Osteocyte (in vitro differentiated cells): ENCODE measurements around the gene ANK3. TPM values are rescaled to one million over a fixed set of nuclear protein-coding genes. Genes with fewer than 3 reads are reported as not detected.

Experiments
- DNase-seq: peaks from one replicate; pipeline ENCODE4 v3.0.0; 2021; ENCODE audit warnings: mixed read lengths; ENCODE audit not compliant: unreplicated experiment; ENCODE audit errors: extremely low spot score
- H3K27ac Mint-ChIP-seq: one replicate; pipeline ENCODE4 v1.8.0; 2021; ENCODE audit warnings: mild to moderate bottlenecking, mixed read lengths; ENCODE audit not compliant: unreplicated experiment
- H3K27me3 Mint-ChIP-seq: one replicate; pipeline ENCODE4 v1.8.0; 2021; ENCODE audit warnings: mixed read lengths; ENCODE audit not compliant: unreplicated experiment
- H3K36me3 Mint-ChIP-seq: one replicate; pipeline ENCODE4 v1.8.0; 2021; ENCODE audit warnings: mixed read lengths; ENCODE audit not compliant: unreplicated experiment
- H3K4me1 Mint-ChIP-seq: one replicate; pipeline ENCODE4 v1.8.0; 2021; ENCODE audit warnings: mixed read lengths; ENCODE audit not compliant: unreplicated experiment
- H3K4me3 Mint-ChIP-seq: one replicate; pipeline ENCODE4 v1.8.0; 2021; ENCODE audit warnings: mild to moderate bottlenecking, moderate library complexity, mixed read lengths; ENCODE audit not compliant: unreplicated experiment
- H3K9me3 Mint-ChIP-seq: one replicate; pipeline ENCODE4 v1.8.0; 2021; ENCODE audit warnings: mixed read lengths; ENCODE audit not compliant: unreplicated experiment
- CTCF ChIP-seq: fragments of 200-600 bp; sonication (generic); IDR thresholded peaks from 2 replicates; pipeline ENCODE4 v1.5.0; 2021; ENCODE audit warnings: antibody characterized with exemption, mild to moderate bottlenecking, moderate library complexity
- total RNA-seq: library from RNA; stranded (reverse); gene quantifications from 2 replicates; pipeline ENCODE4 v1.2.1, GENCODE V29; 2021

Gene ANK3
- total RNA-seq, 1 donor from 2014 or later, result 22.0 TPM

GRCh38 chr10:60155099-60155877 lies 234.4 kb downstream of the ANK3 start:
- H3K27me3 Mint-ChIP-seq, result no peaks in the 10 kb centered on the region
- no peak for DNase-seq
- H3K9me3 Mint-ChIP-seq, result peaks cover 13% of the 10 kb centered on the region
- H3K27ac Mint-ChIP-seq, result no peak overlapping the region
- H3K4me3 Mint-ChIP-seq, result no peak overlapping the region
- H3K4me1 Mint-ChIP-seq, result no peaks in the 10 kb centered on the region
- no peak for TF ChIP-seq CTCF
- H3K36me3 Mint-ChIP-seq, result peaks cover 5% of the 10 kb centered on the region

- Mint-ChIP-seq H3K4me3 (no peak overlapping the region), H3K36me3 (peaks cover 5% of the 10 kb centered on the region), H3K27me3 (no peaks in the 10 kb centered on the region), H3K9me3 (peaks cover 9% of the 10 kb centered on the region), H3K27ac (no peak overlapping the region), H3K4me1 (peaks cover 10% of the 10 kb centered on the region)
- DNase-seq, result no peak
- TF ChIP-seq CTCF, result no peak
Measured at GRCh38 chr10:60149003-60149402, 240.7 kb downstream of the ANK3 start.

DNA sequence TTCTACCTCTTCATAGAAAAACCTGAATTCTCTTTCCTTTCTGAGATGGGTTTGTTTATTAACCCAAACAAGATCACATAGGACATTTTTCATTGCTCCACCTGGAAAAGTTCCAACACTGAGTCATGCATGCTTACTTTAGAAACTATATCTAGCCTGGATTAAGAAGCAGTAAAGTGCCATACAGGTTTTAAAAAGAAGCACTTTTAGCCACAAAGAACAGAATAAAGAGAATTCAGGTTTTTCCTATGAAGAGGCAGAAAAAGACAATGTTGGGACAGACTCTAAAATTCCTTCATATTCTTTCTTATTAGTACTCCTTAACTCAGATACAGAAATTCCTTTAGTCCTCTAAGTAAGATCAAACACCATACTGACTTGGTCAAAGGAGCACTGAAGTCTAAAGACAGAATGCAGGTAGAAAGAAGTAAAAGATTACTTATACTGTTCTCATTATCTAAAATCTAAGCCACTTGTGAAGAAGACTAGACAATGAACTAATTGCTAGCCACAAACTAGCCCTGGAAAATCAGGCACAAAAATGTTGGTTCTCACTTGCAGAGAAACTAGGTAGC lies 241.3 kb downstream of the ANK3 start:
- no peak overlapping the region for H3K4me3 Mint-ChIP-seq
- TF ChIP-seq CTCF, result no peak
- H3K36me3 Mint-ChIP-seq, result peaks cover 5% of the 10 kb centered on the region
- H3K27ac Mint-ChIP-seq, result no peak overlapping the region
- no peak for DNase-seq
- H3K4me1 Mint-ChIP-seq, result peaks cover 10% of the 10 kb centered on the region
- peaks cover 9% of the 10 kb centered on the region for H3K9me3 Mint-ChIP-seq
- H3K27me3 Mint-ChIP-seq, result no peaks in the 10 kb centered on the region

DNA sequence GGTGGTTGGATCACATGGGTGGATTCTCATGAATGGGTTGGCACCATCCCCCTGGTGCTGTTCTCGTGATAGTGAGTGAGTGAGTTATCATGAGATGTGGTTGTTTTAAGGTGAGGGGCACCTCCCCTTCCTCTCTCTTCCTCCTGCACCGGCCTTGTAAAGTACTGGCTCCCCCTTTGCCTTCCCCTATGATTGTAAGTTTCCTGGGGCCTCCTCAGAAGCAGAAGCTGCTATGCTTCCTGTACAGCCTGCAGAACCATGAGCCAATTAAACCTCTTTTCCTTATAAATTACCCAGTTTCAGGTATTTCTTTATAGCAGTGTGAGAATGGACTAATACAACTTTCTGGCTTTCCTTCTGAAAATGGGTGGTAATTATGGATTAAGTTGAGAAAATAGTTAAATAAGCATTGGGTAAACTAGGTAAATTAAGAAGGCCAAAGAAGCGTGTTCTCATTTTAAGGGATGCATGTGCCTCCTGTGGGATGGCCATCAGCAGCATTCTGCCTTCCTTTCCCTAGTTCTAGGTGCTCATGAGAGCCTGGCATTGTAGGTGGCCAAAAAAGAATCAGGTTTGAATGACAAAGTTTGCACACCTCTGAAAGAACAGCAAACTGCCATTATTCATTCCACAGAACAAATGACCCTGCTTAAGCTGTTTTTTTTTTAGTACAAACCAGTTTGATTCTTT lies 242.0 kb downstream of the ANK3 start:
- TF ChIP-seq CTCF, result no peak
- DNase-seq, result no peak
- Mint-ChIP-seq H3K27me3 (no peaks in the 10 kb centered on the region), H3K9me3 (peaks cover 9% of the 10 kb centered on the region), H3K36me3 (peaks cover 5% of the 10 kb centered on the region), H3K4me1 (peaks cover 10% of the 10 kb centered on the region), H3K27ac (no peak overlapping the region), H3K4me3 (no peak overlapping the region)

GRCh38 chr10:60147025-60147424 lies 242.7 kb downstream of the ANK3 start:
- DNase-seq, result no peak
- no peak for TF ChIP-seq CTCF
- H3K27ac Mint-ChIP-seq, result no peak overlapping the region
- no peak overlapping the region for H3K4me3 Mint-ChIP-seq
- H3K9me3 Mint-ChIP-seq, result peaks cover 9% of the 10 kb centered on the region
- peaks cover 5% of the 10 kb centered on the region for H3K36me3 Mint-ChIP-seq
- H3K4me1 Mint-ChIP-seq, result peaks cover 12% of the 10 kb centered on the region
- H3K27me3 Mint-ChIP-seq, result no peaks in the 10 kb centered on the region
